Epidermal melanocyte (primary cell): Measurements from ENCODE around the gene DST.

Source experiments
- DNase-seq: peaks from one replicate; pipeline ENCODE4 v3.0.0; 2011; ENCODE audit warnings: low spot score; ENCODE audit not compliant: insufficient read length

The DST gene

GRCh38 chr6:56624728-56625069 is 18.0 kb downstream of the DST start:
- DNase-seq = no peak

DNA sequence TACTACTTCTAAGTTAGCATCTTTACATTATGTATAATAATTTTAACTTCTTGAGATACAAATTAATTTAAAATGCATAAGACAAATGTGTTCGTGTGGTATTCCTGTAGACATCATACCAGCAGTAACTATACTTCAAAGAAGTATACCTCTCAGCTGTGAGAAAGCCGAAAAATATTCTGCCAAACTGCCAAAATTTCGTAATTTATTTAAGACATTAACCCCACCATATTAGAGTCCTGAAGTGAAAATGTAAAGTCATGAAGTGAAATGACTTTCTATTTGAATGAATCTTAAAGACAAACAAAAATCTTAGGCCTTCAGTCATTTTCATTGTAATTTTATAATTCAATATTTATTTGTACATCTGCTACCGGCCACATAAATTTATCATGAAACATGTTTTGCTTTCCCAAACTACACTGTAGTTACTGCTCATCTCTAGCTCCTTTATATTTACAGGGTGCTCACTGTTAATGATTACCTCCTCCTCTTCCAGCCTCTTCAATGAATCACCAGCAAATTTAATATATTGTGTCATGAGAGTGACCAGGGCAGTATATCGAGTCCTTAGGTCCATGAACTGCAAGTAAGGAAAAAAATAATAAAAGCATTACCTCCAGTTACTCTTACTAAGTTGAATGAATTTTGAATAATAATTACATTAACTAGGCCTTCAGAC is 18.5 kb downstream of the DST start:
- DNase-seq = no peak

DNA sequence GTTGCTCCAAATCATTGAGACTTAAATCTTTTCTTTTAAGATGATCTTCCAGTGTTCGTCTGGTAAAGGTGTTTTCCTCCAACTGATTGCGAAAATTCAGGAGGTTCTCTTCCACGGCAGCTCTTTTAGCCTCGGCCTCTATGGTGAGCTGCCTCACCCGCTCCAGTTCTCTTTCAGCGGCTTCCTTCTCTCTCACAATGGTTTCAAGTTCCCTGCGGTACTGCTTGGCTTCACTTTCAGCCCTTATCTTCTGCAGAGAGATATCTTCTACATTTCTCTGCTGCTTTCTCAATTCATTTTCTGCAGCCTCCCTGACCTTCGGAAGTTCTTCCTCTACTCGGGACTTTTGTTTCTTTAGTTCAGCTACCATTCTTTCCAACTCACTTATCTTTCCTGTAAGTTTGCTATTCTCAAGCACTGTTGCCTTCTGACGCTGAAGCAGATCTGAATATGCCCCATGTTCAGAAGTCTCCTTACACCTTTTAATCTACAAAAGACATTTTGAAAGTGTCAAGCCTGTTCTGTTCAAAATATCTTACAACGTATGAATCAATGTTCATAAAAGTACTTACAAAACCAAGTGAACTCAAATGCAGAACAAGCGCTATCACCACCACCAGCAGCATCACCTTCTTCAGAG is 22.3 kb downstream of the DST start:
- no peak for DNase-seq

DNA sequence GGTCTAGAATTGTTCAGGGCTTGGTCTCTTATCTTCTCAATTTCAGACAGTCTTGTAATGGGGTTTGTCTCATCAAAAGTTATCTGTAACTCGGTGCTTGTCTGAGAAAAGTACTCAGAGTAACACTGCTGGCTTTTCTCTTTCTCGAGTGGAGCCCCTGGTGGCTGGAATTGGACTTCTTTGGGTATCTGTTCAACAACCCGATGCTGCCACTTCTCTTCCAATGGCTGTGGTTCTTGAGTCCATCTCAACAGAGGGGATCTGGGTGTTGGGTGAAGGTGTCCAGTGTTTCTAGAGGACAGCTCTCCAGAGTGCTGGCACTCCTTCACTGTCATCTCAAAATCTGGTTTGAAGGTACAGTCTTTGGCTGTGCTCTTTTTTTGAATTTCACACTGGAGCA is 24.6 kb downstream of the DST start:
- no peak for DNase-seq

GRCh38 chr6:56616967-56617366 is 25.7 kb downstream of the DST start:
- DNase-seq = no peak

DNA sequence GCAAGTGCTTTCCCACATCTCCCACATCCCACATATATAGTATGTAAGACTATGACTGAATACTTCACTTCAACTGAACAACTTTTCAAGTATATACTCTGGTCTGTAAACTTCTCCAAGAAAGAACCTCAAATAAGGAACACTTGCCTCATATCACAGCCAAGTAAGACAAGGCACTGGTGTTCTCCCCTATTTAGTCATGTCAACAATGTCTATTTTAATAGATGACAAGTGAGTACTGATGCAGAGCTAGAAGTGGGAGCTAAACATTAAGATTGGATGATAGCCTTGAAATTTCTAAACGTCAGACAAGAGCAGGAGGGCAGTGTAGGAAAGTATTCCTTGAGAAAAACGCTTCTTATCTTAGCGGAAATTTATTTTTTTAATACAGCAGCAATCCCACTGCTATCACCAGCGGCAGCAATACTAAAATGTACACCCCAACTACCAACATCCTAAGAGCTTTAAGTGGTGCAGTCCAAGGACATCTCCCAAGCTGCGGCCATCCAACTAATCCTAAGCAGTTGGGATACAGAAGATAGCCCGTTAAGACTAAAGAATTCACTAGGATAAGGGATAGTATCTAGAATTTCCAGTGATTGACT is 29.3 kb downstream of the DST start:
- DNase-seq = no peak

DNA sequence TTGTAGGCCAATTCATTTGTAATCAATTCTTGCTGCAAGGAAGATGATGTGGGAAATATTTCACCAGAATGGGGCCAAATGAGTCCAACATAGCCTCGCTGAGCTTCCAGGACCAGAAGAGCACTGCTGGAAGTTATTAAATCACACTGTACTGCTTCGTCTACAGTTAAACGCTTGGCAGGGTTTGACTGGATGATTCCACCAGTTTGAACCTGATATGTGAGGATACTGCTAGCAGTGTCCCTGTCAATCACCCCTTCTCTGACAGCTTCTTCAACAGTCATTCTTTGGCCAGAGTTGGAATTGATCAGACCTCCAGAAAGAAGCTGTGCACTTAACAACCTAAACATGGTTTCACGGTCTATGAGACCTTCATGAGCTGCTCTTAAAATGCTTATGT is 34.4 kb downstream of the DST start:
- no peak for DNase-seq

DNA sequence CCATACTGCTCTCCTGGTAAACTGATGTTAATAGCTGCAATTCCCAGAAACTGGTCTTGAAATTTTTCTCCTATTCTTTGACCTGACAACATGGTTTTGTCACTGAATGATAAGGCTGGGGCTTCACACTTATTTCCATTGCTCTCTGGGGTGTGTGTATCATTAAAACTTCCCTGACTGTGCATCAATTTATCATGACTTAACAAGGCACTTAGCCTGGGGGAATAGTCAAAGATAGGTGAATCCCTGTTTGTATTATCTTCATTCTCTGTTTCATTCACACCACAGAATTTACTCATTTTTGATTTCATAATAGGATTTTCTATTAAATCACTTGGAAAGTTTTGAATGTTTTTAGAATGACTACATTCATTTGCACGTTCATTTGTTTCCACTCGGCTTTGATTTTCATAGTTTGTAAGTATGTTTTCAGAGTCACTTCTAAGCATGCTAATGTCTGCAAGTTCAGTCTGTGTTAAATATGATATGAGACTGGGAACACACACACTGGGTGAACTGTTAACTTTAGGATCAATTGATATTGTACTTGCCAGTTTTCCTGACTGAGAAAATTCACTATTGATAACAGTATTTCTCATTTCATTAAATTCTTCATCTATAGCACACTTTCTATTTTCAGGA is 35.5 kb downstream of the DST start:
- no peak for DNase-seq

DNA sequence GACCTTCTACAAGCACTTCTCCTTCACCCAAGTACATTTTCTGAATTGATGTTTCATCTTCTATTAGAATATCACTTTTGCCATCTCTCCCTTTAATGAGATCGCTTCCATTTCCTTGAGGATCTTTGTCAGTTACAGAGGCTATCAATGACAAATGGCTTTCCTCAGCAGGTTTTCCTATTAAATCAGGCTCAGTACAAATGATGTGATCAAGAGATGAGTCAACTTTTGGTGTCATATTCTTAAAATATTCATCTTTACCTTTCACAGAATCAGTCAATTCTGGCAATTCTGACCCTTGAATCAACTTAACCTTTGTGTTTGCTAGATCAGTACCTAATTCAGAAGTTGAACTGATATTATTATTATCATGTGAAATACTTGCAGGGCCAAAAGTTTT is 37.3 kb downstream of the DST start:
- DNase-seq = no peak

GRCh38 chr6:56604186-56604585 is 38.5 kb downstream of the DST start:
- DNase-seq = no peak

DNA sequence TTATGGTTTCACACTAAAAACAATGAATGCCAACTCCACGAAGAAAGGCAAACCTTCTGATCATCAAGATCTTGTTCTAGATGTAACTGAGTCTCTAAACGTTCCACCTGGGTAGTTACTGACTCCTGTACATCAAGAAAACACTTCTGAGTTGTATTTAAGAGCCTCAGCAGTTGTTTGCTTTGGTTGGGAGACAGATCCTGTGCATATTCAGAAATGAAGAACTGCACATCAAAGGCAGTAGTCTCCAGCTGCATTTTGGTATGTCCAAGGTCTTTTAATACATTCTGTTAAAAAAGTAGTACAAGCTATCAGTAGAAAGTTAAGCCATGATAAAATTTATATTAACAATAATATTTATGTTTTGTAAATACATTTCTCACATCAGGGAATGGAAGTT is 41.3 kb downstream of the DST start:
- DNase-seq = no peak

- DNase-seq = no peak
These were observed 47.1 kb downstream of the DST start for GRCh38 chr6:56595490-56596122.

- no peak for DNase-seq
These were observed 48.0 kb downstream of the DST start for GRCh38 chr6:56594699-56595098.

- DNase-seq = no peak
These were observed 48.8 kb downstream of the DST start for GRCh38 chr6:56593801-56594318.

DNA sequence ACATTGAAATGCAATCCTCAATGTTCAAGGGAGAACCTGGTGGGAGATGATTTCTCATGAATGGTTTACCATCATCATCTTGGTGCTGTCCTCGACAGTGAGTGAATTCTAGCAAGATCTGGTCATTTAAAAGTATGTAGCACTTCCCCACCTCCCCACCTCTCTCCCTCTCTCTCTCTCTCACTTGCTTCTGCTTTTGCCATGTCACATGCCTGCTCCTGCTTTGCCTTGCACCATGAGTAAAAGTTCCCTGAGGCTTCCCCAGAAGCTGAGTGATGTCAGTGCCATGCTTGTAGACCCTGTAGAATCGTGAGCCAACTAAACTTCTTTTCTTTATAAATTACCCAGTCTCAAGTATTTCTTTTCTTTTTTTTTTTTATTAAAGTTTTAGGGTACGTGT is 60.5 kb downstream of the DST start:
- DNase-seq = no peak

DNA sequence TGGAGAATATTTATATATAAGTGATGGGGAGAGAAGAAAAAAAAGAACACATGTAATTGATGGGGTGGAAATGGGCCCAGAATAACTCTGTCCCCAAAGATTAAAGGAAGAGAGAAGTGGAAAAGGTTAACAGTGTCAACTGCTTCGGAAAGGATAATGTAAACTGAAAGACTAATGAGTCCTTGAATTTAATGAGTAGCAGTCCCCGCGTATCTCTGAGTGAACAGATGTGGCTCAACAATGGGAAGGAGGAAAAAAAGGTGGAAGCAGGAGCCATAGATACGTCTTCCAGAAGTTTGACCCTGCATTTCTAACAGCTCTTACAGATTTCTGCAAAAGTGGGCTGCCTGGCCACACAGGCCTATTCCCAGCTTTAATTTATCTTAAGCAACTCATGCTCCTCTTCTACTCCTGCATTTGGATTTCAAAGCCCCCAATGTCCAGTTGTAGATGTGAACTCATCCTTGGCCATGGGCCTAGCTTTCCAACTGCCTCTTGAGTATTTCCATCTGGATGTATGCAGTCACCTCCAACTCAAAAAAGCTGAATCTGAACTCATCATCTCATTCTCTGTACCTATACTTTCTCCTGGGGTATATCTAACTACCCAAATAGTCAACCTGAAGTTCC is 61.3 kb downstream of the DST start:
- DNase-seq = no peak

GRCh38 chr6:56580271-56580670 is 62.4 kb downstream of the DST start:
- DNase-seq = no peak

GRCh38 chr6:56579155-56579851 is 63.4 kb downstream of the DST start:
- DNase-seq = no peak

DNA sequence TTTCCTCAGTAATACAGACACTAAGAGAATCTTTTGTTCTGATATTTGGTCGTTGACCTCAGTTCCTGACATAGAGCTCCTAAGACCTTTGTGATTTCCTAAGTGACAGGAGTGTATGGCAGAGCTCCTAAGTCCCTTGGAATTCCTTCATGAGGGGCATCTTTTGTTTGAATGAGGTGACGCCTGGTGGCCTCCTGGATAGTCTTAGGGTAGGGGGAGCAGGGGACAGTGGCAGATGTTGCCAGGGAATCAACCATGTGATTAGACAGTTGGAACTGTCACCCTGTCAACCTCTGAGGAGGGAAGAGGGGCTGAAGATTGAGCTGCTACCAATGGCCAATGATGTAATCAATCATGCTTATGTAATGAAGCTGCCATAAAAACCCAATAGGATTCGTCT is 67.0 kb downstream of the DST start:
- DNase-seq = no peak

GRCh38 chr6:56574292-56574691 is 68.4 kb downstream of the DST start:
- no peak for DNase-seq

GRCh38 chr6:56573624-56574023 is 69.1 kb downstream of the DST start:
- no peak for DNase-seq
